Activated CD8-positive, alpha-beta T cell treated with anti-CD3 and anti-CD28 coated beads for 36 hours (primary cell): ENCODE measurements around the gene PUM2. TPM values are rescaled to one million over a fixed set of nuclear protein-coding genes. Genes with fewer than 3 reads are reported as not detected.

Experiments
- ATAC-seq: fragments of 200-7000 bp; cut with Tn5 transposase; one replicate; pipeline ENCODE4 v1.10.0; 2021; ENCODE audit warnings: mild to moderate bottlenecking, moderate library complexity
- CTCF ChIA-PET: fragments of 350-600 bp; sonication (Branson Sonifier 250); formaldehyde crosslinking; loops from one replicate; lab custom pipeline; 2021; ENCODE audit warnings: antibody characterized with exemption; lab: Charles Lee
- POLR2A ChIA-PET: fragments of 350-600 bp; sonication (Branson Sonifier 250); formaldehyde crosslinking; loops from one replicate; lab custom pipeline; 2021; ENCODE audit warnings: antibody characterized with exemption; lab: Charles Lee
- DNase-seq: peaks from one replicate; pipeline ENCODE4 v3.0.0-alpha.2; 2020
- H3K27ac Mint-ChIP-seq: one replicate; pipeline ENCODE4 v1.8.0; 2021; ENCODE audit warnings: mild to moderate bottlenecking, mixed read lengths
- H3K27me3 Mint-ChIP-seq: one replicate; pipeline ENCODE4 v1.8.0; 2021; ENCODE audit warnings: mixed read lengths
- H3K36me3 Mint-ChIP-seq: one replicate; pipeline ENCODE4 v1.8.0; 2021; ENCODE audit warnings: low read depth, mixed read lengths
- H3K4me1 Mint-ChIP-seq: one replicate; pipeline ENCODE4 v1.8.0; 2021; ENCODE audit warnings: low read depth, mixed read lengths
- H3K4me3 Mint-ChIP-seq: one replicate; pipeline ENCODE4 v1.8.0; 2021; ENCODE audit warnings: mild to moderate bottlenecking, moderate library complexity, mixed read lengths
- H3K9me3 Mint-ChIP-seq: one replicate; pipeline ENCODE4 v1.8.0; 2021; ENCODE audit warnings: mixed read lengths
- intact Hi-C: fragments of 100-400 bp; cut with micrococcal nuclease; formaldehyde crosslinking; loops from one replicate; pipeline ENCODE4 v1.10.0; 2022
- total RNA-seq, 2 experiments: library from RNA; stranded (reverse); gene quantifications; one replicate each; pipeline ENCODE4 v1.2.3, GENCODE V29; 2021
- TF ChIP-seq, protein P1 (sequence below): fragments of 200-600 bp; IDR thresholded peaks from one replicate; pipeline ENCODE4 v1.8.0; 2022; ENCODE audit warnings: antibody characterized with exemption, mild to moderate bottlenecking

Gene PUM2
- total RNA-seq, 2 experiments from 2014 or later: 104 TPM

DNA sequence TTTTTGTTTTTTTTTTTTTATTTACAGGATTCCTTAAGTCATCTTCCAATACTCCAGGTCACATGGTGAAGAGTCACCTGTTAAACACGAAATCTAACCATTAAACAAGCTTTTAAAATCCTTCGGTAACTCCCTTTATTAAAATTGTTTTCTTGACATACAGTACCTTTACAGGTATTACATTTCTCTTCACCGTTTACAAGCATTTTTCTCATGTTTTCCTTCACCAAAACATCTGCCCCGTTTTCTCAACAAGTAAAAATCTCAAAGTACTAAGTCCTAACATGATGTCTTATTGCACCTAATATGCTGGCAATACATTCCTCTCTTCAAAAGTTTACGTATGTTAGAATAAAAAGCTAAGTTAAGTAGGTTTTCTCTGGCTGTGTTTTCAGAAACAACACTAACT, 1.1 kb downstream of the PUM2 start:
- DNase-seq (no peak), ATAC-seq (no peak)
- Mint-ChIP-seq H3K27ac (peak overlapping the region; percentile 92), H3K4me1 (peaks cover 36% of the 10 kb centered on the region), H3K27me3 (no peaks in the 10 kb centered on the region), H3K9me3 (no peaks in the 10 kb centered on the region), H3K4me3 (no peak overlapping the region), H3K36me3 (peaks cover 36% of the 10 kb centered on the region)
- intact Hi-C loops: no loop called here
- ChIA-PET CTCF (interaction anchor here (1.1 to 4.3 kb wide), 4 partner anchors 15 to 72 kb away, joined by 3 to 49 read pairs (median 5); no protein-coding TSS in a partner anchor), POLR2A (interaction anchor here (1.2 to 4.8 kb wide), 8 partner anchors 9 to 97 kb away, joined by 3 to 37 read pairs (median 4); partner anchors contain the start of gene RHOB)
- TF ChIP-seq, protein P1, sequence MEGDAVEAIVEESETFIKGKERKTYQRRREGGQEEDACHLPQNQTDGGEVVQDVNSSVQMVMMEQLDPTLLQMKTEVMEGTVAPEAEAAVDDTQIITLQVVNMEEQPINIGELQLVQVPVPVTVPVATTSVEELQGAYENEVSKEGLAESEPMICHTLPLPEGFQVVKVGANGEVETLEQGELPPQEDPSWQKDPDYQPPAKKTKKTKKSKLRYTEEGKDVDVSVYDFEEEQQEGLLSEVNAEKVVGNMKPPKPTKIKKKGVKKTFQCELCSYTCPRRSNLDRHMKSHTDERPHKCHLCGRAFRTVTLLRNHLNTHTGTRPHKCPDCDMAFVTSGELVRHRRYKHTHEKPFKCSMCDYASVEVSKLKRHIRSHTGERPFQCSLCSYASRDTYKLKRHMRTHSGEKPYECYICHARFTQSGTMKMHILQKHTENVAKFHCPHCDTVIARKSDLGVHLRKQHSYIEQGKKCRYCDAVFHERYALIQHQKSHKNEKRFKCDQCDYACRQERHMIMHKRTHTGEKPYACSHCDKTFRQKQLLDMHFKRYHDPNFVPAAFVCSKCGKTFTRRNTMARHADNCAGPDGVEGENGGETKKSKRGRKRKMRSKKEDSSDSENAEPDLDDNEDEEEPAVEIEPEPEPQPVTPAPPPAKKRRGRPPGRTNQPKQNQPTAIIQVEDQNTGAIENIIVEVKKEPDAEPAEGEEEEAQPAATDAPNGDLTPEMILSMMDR: no peak

DNA sequence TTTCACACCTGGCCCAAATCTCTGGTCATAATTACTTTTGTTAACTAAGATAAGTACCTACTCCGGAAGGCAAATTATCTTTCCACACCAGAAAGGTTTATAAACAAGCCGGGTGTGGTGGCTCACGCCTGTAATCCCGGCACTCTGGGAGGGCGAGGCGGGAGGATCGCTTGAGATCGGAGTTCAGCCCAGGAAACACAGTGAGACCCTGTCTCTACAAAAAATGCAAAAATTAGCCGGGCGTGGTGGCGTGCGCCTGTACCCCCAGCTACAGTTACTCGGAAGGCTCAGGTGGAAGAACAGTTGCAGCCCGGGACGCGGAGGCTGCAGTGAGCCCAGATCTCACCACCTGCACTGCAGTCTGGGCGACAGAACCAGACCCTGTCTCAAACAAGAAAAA, 2.1 kb downstream of the PUM2 start:
- peak overlapping the region; percentile 70 for H3K27ac Mint-ChIP-seq
- ATAC-seq: no peak
- no peak overlapping the region for H3K4me3 Mint-ChIP-seq
- CTCF ChIA-PET: interaction anchor here (0.9 to 4.3 kb wide), 4 partner anchors 16 to 302 kb away, joined by 3 to 49 read pairs (median 5); partner anchors contain the start of gene HS1BP3
- POLR2A ChIA-PET: interaction anchor here (0.7 to 2.1 kb wide), 4 partner anchors 8 to 201 kb away, joined by 3 to 5 read pairs (median 4); no protein-coding TSS in a partner anchor
- no peaks in the 10 kb centered on the region for H3K27me3 Mint-ChIP-seq
- DNase-seq: peak; percentile 26
- TF ChIP-seq, protein P1: no peak
- no peaks in the 10 kb centered on the region for H3K9me3 Mint-ChIP-seq
- intact Hi-C loops: no loop called here
- H3K4me1 Mint-ChIP-seq: peaks cover 44% of the 10 kb centered on the region
- H3K36me3 Mint-ChIP-seq: peaks cover 36% of the 10 kb centered on the region

DNA sequence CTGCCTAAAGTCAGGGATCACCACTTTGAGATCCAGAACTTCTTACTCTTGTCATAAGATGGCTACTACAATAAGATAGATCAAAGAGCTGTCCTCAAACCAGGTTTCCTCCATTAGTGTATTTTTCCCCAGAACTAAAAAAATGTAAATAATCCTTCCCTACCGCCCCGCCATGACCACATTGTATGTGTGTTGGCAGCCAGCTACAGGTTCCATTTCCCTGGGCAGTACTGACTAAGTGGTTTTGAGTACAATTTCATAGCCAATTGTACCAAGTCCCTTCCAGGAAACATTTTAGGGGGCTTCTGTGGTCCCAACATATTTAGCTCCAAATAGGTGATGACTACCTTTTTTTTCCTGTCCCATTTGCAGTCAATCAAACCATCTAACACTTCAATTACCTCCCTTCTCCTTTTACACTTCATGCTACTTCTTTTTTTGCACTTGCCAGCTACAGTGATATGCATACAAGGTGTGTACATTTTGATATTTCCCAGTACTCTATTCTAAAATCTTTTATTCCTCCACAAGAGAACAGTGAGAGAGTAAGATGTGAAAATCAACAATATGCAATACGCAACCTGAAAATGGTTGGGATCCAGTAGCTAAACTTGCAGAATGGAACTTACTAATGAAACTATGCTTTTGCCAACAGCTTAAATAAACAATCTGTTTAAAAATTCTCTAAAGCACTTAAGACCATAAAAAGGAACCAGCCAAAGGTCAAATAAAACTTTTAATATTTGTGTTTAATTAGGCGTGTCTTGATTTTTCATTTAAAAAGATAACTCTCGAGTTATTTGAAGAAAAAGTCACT, 3.9 kb downstream of the PUM2 start:
- Mint-ChIP-seq H3K36me3 (peaks cover 36% of the 10 kb centered on the region), H3K4me3 (peak overlapping the region; percentile 15)
- intact Hi-C loops: no loop called here

DNA sequence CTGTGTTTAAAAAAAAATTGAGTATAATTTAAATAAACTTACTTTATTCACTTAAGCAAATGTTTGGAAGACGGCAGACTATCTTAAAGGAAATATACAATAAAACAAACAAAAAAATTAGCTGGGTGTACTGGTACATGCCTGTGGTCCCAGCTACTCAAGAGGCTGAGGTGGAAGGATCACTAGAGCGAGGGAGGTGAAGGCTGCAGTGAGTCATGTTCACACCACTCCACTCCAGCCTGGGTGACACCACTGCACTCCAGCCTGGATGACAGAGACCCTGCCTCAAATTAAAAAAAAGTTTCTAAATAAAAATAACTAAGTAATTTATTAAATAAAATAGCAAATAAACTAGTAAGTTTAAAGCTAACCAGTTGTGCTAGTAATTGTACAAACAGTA, 7.5 kb downstream of the PUM2 start:
- intact Hi-C loops: no loop called here
- H3K36me3 Mint-ChIP-seq: peaks cover 27% of the 10 kb centered on the region
- H3K9me3 Mint-ChIP-seq: no peaks in the 10 kb centered on the region
- H3K4me3 Mint-ChIP-seq: no peak overlapping the region
- no peaks in the 10 kb centered on the region for H3K27me3 Mint-ChIP-seq
- POLR2A ChIA-PET: interaction anchor here (0.6 to 1.3 kb wide), 6 partner anchors 11 to 22 kb away, joined by 3 to 4 read pairs (median 3); no protein-coding TSS in a partner anchor
- peak; percentile 34 for DNase-seq
- peak; percentile 72 for ATAC-seq
- peaks cover 78% of the 10 kb centered on the region for H3K4me1 Mint-ChIP-seq
- CTCF ChIA-PET: interaction anchor here (1.1 to 3.0 kb wide), 2 partner anchors 16 to 52 kb away, joined by 3 to 17 read pairs; no protein-coding TSS in a partner anchor
- no peak overlapping the region for H3K27ac Mint-ChIP-seq
- TF ChIP-seq, protein P1: no peak

More for the DNA sequence above, 3.9 kb downstream of the PUM2 start:
- ChIA-PET POLR2A (interaction anchor here (1.1 to 1.4 kb wide), 2 partner anchors 16 to 19 kb away, joined by 3 to 6 read pairs; no protein-coding TSS in a partner anchor), CTCF (interaction anchor here (0.9 to 4.3 kb wide), 3 partner anchors 20 to 33 kb away, joined by 4 to 49 read pairs (median 5); no protein-coding TSS in a partner anchor)
- no peaks in the 10 kb centered on the region for H3K9me3 Mint-ChIP-seq
- no peaks in the 10 kb centered on the region for H3K27me3 Mint-ChIP-seq
- TF ChIP-seq, protein P1: no peak
- DNase-seq (no peak), ATAC-seq (no peak)
- H3K27ac Mint-ChIP-seq: peak overlapping the region; percentile 32
- peaks cover 54% of the 10 kb centered on the region for H3K4me1 Mint-ChIP-seq
